Neural progenitor cell (in vitro differentiated cells): ENCODE results near the gene SCT. TPM values are rescaled to one million over a fixed set of nuclear protein-coding genes. Genes with fewer than 3 reads are reported as not detected.

Experiments
- DNase-seq: peaks from one replicate; pipeline ENCODE4 v3.0.0-alpha.2; 2016; ENCODE audit warnings: low spot score
- H2AFZ ChIP-seq: fragments of 200-600 bp; sonication (generic); replicated peaks from 2 replicates; pipeline ENCODE4 v1.6.1; 2016; ENCODE audit warnings: antibody characterized with exemption
- H3F3A ChIP-seq: fragments of 200-600 bp; sonication (generic); 2 replicates; pipeline ENCODE4 v1.6.1; 2016; ENCODE audit warnings: antibody characterized with exemption, low read depth
- H3K27ac ChIP-seq: fragments of 200-600 bp; sonication (generic); 2 replicates; pipeline ENCODE4 v1.5.1; 2016; ENCODE audit warnings: mild to moderate bottlenecking
- H3K27me3 ChIP-seq: fragments of 200-600 bp; sonication (generic); 2 replicates; pipeline ENCODE4 v1.6.1; 2016; ENCODE audit warnings: mild to moderate bottlenecking, moderate library complexity
- H3K36me3 ChIP-seq: fragments of 200-600 bp; sonication (generic); 2 replicates; pipeline ENCODE4 v1.5.1; 2016
- H3K4me1 ChIP-seq: fragments of 200-600 bp; sonication (generic); 2 replicates; pipeline ENCODE4 v1.6.1; 2016; ENCODE audit warnings: mixed run types
- H3K4me2 ChIP-seq: fragments of 200-600 bp; sonication (generic); 2 replicates; pipeline ENCODE4 v1.6.1; 2016
- H3K4me3 ChIP-seq: fragments of 200-600 bp; sonication (generic); 2 replicates; pipeline ENCODE4 v1.5.1; 2016
- H3K79me2 ChIP-seq: fragments of 200-600 bp; sonication (generic); 2 replicates; pipeline ENCODE4 v1.6.1; 2016; ENCODE audit warnings: low read depth
- H3K9ac ChIP-seq: fragments of 200-600 bp; sonication (generic); 2 replicates; pipeline ENCODE4 v1.6.1; 2016
- H3K9me3 ChIP-seq: fragments of 200-600 bp; sonication (generic); 2 replicates; pipeline ENCODE4 v1.5.1; 2016; ENCODE audit warnings: low read depth
- H4K20me1 ChIP-seq: fragments of 200-600 bp; sonication (generic); 2 replicates; pipeline ENCODE4 v1.6.1; 2016; ENCODE audit warnings: low read depth
- H3K27ac Mint-ChIP-seq: 3 replicates; pipeline ENCODE4 v1.8.0; 2021; ENCODE audit warnings: mixed read lengths
- H3K27me3 Mint-ChIP-seq: 2 replicates; pipeline ENCODE4 v1.8.0; 2022; ENCODE audit warnings: low read depth, mild to moderate bottlenecking, inconsistent platforms, moderate library complexity, mixed read lengths; ENCODE audit not compliant: insufficient read depth
- H3K36me3 Mint-ChIP-seq: 3 replicates; pipeline ENCODE4 v1.8.0; 2021; ENCODE audit warnings: mixed read lengths
- H3K4me1 Mint-ChIP-seq: 3 replicates; pipeline ENCODE4 v1.8.0; 2021; ENCODE audit warnings: mixed read lengths
- H3K4me3 Mint-ChIP-seq: 3 replicates; pipeline ENCODE4 v1.8.0; 2021; ENCODE audit warnings: mild to moderate bottlenecking, moderate library complexity, mixed read lengths
- H3K9me3 Mint-ChIP-seq: 3 replicates; pipeline ENCODE4 v1.8.0; 2020; ENCODE audit warnings: mixed read lengths
- CTCF ChIP-seq: fragments of 200-600 bp; sonication (generic); IDR thresholded peaks from 2 replicates; pipeline ENCODE4 v1.5.1; 2017; ENCODE audit warnings: antibody characterized with exemption, mild to moderate bottlenecking
- EZH2 ChIP-seq: fragments of 200-600 bp; sonication (generic); IDR thresholded peaks from 2 replicates; pipeline ENCODE4 v1.6.1; 2017; ENCODE audit warnings: antibody characterized with exemption, mild to moderate bottlenecking, moderate library complexity
- EZH2phosphoT487 ChIP-seq: fragments of 200-600 bp; sonication (generic); IDR thresholded peaks from 2 replicates; pipeline ENCODE4 v1.6.1; 2017; ENCODE audit warnings: antibody characterized with exemption
- total RNA-seq: library from RNA; depleted of rRNA; stranded (reverse); fragments of >200 nt; gene quantifications from 2 replicates; pipeline ENCODE4 v1.2.3, GENCODE V29; 2015; ENCODE audit warnings: low replicate concordance

The SCT gene
- total RNA-seq, 1 donor from 2014 or later, result not detected

GRCh38 chr11:593347-593746 is 33.6 kb downstream of the SCT start:
- H3K9me3 Mint-ChIP-seq, result no peaks in the 10 kb centered on the region
- H3K27me3 ChIP-seq, result no peaks in the 10 kb centered on the region
- peaks cover 9% of the 10 kb centered on the region for H3K79me2 ChIP-seq
- TF ChIP-seq EZH2 (no peak), CTCF (no peak), EZH2phosphoT487 (no peak)
- H3K27ac Mint-ChIP-seq, result no peak overlapping the region
- no peaks in the 10 kb centered on the region for H3K36me3 ChIP-seq
- H3K27ac ChIP-seq, result no peak overlapping the region
- DNase-seq, result no peak
- H3K4me1 ChIP-seq, result no peaks in the 10 kb centered on the region
- H3K9ac ChIP-seq, result no peak overlapping the region
- no peaks in the 10 kb centered on the region for H3K4me1 Mint-ChIP-seq
- H3K36me3 Mint-ChIP-seq, result peaks cover 34% of the 10 kb centered on the region
- H3F3A ChIP-seq, result no peaks in the 10 kb centered on the region
- H3K4me3 Mint-ChIP-seq, result no peak overlapping the region
- no peak overlapping the region for H2AFZ ChIP-seq
- no peak overlapping the region for H3K4me2 ChIP-seq
- H4K20me1 ChIP-seq, result peaks cover 23% of the 10 kb centered on the region
- peaks cover 7% of the 10 kb centered on the region for H3K27me3 Mint-ChIP-seq
- no peaks in the 10 kb centered on the region for H3K9me3 ChIP-seq
- H3K4me3 ChIP-seq, result no peak overlapping the region

- no peaks in the 10 kb centered on the region for H3K4me1 Mint-ChIP-seq
- DNase-seq, result no peak
- Histone ChIP-seq H4K20me1 (peaks cover 23% of the 10 kb centered on the region), H2AFZ (no peak overlapping the region), H3K9ac (no peak overlapping the region), H3K9me3 (no peaks in the 10 kb centered on the region), H3K27ac (no peak overlapping the region), H3K4me2 (no peak overlapping the region), H3K4me1 (no peaks in the 10 kb centered on the region), H3K36me3 (no peaks in the 10 kb centered on the region), H3K4me3 (no peak overlapping the region), H3K79me2 (peaks cover 10% of the 10 kb centered on the region), H3K27me3 (no peaks in the 10 kb centered on the region), H3F3A (no peaks in the 10 kb centered on the region)
- no peak overlapping the region for H3K27ac Mint-ChIP-seq
- peaks cover 34% of the 10 kb centered on the region for H3K36me3 Mint-ChIP-seq
- H3K27me3 Mint-ChIP-seq, result peaks cover 8% of the 10 kb centered on the region
- no peaks in the 10 kb centered on the region for H3K9me3 Mint-ChIP-seq
- TF ChIP-seq EZH2phosphoT487, result no peak
- TF ChIP-seq EZH2, result no peak
- no peak for TF ChIP-seq CTCF
- no peak overlapping the region for H3K4me3 Mint-ChIP-seq
These were observed 34.1 kb downstream of the SCT start for GRCh38 chr11:592918-593317.

- Mint-ChIP-seq H3K9me3 (no peaks in the 10 kb centered on the region), H3K36me3 (peaks cover 35% of the 10 kb centered on the region), H3K4me3 (no peak overlapping the region), H3K27ac (no peak overlapping the region), H3K27me3 (peaks cover 8% of the 10 kb centered on the region), H3K4me1 (no peaks in the 10 kb centered on the region)
- H3K4me2 ChIP-seq, result no peak overlapping the region
- no peaks in the 10 kb centered on the region for H3F3A ChIP-seq
- no peak overlapping the region for H3K4me3 ChIP-seq
- peaks cover 23% of the 10 kb centered on the region for H4K20me1 ChIP-seq
- no peak for DNase-seq
- TF ChIP-seq EZH2phosphoT487, result no peak
- TF ChIP-seq EZH2, result no peak
- TF ChIP-seq CTCF, result no peak
- H2AFZ ChIP-seq, result no peak overlapping the region
- no peaks in the 10 kb centered on the region for H3K27me3 ChIP-seq
- H3K9ac ChIP-seq, result no peak overlapping the region
- H3K4me1 ChIP-seq, result no peaks in the 10 kb centered on the region
- no peak overlapping the region for H3K27ac ChIP-seq
- peaks cover 10% of the 10 kb centered on the region for H3K79me2 ChIP-seq
- no peaks in the 10 kb centered on the region for H3K36me3 ChIP-seq
- no peaks in the 10 kb centered on the region for H3K9me3 ChIP-seq
These were observed 34.5 kb downstream of the SCT start for GRCh38 chr11:592501-592900.

- Histone ChIP-seq H3K27ac (no peak overlapping the region), H3K36me3 (no peaks in the 10 kb centered on the region), H3K79me2 (peaks cover 10% of the 10 kb centered on the region), H3F3A (no peaks in the 10 kb centered on the region), H4K20me1 (peaks cover 18% of the 10 kb centered on the region), H3K4me2 (no peak overlapping the region), H3K4me1 (no peaks in the 10 kb centered on the region), H3K9me3 (no peaks in the 10 kb centered on the region), H3K27me3 (no peaks in the 10 kb centered on the region), H3K9ac (no peak overlapping the region), H2AFZ (no peak overlapping the region), H3K4me3 (no peak overlapping the region)
- peaks cover 38% of the 10 kb centered on the region for H3K36me3 Mint-ChIP-seq
- peaks cover 8% of the 10 kb centered on the region for H3K27me3 Mint-ChIP-seq
- H3K4me1 Mint-ChIP-seq, result no peaks in the 10 kb centered on the region
- TF ChIP-seq EZH2 (no peak), CTCF (no peak), EZH2phosphoT487 (no peak)
- no peak overlapping the region for H3K4me3 Mint-ChIP-seq
- no peak for DNase-seq
- H3K9me3 Mint-ChIP-seq, result no peaks in the 10 kb centered on the region
- H3K27ac Mint-ChIP-seq, result no peak overlapping the region
These were observed 36.0 kb downstream of the SCT start for GRCh38 chr11:590997-591396.
